HL-60 (cell line): ENCODE results near the gene TRAPPC12.

Experiments used
- POLR2AphosphoS5 ChIP-seq: IDR thresholded peaks from 2 replicates; pipeline ENCODE4 v1.6.1; 2012; ENCODE audit warnings: low read depth
- TF ChIP-seq, protein P1 (sequence below): IDR thresholded peaks from one replicate; pipeline ENCODE4 v1.5.1; 2011; ENCODE audit warnings: low read length, control low read depth, inconsistent platforms; ENCODE audit not compliant: insufficient read depth

GRCh38 chr2:3450385-3451010 is 71.0 kb downstream of the TRAPPC12 start:
- TF ChIP-seq, protein P1, sequence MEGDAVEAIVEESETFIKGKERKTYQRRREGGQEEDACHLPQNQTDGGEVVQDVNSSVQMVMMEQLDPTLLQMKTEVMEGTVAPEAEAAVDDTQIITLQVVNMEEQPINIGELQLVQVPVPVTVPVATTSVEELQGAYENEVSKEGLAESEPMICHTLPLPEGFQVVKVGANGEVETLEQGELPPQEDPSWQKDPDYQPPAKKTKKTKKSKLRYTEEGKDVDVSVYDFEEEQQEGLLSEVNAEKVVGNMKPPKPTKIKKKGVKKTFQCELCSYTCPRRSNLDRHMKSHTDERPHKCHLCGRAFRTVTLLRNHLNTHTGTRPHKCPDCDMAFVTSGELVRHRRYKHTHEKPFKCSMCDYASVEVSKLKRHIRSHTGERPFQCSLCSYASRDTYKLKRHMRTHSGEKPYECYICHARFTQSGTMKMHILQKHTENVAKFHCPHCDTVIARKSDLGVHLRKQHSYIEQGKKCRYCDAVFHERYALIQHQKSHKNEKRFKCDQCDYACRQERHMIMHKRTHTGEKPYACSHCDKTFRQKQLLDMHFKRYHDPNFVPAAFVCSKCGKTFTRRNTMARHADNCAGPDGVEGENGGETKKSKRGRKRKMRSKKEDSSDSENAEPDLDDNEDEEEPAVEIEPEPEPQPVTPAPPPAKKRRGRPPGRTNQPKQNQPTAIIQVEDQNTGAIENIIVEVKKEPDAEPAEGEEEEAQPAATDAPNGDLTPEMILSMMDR, result no peak
- no peak for TF ChIP-seq POLR2AphosphoS5
